GM21381 (cell line): ENCODE results near the gene OR6M1.

Experiments used
- ATAC-seq: cut with Tn5 transposase; IDR thresholded peaks from one replicate; pipeline ENCODE4 v1.9.1; 2021; ENCODE audit warnings: mild to moderate bottlenecking, moderate library complexity; ENCODE audit not compliant: unreplicated experiment

The OR6M1 gene

GRCh38 chr11:123775715-123776549 is 30.2 kb downstream of the OR6M1 start:
- no peak for ATAC-seq

GRCh38 chr11:123775289-123775688 is 30.9 kb downstream of the OR6M1 start:
- ATAC-seq, result no peak

GRCh38 chr11:123773959-123774358 is 32.2 kb downstream of the OR6M1 start:
- ATAC-seq, result no peak

- ATAC-seq, result no peak
These were observed 33.1 kb downstream of the OR6M1 start for GRCh38 chr11:123773026-123773425.

GRCh38 chr11:123771664-123772063 is 34.5 kb downstream of the OR6M1 start:
- ATAC-seq, result no peak

GRCh38 chr11:123770712-123771111 is 35.4 kb downstream of the OR6M1 start:
- no peak for ATAC-seq

- no peak for ATAC-seq
These were observed 40.5 kb downstream of the OR6M1 start for GRCh38 chr11:123765601-123766000.

- ATAC-seq, result no peak
These were observed 43.7 kb downstream of the OR6M1 start for GRCh38 chr11:123762422-123762821.

GRCh38 chr11:123760894-123761293 is 45.3 kb downstream of the OR6M1 start:
- ATAC-seq, result peak; percentile 64

- no peak for ATAC-seq
These were observed 48.2 kb downstream of the OR6M1 start for GRCh38 chr11:123757976-123758375.

- ATAC-seq, result no peak
These were observed 50.3 kb downstream of the OR6M1 start for GRCh38 chr11:123755813-123756212.
